Ovary (tissue), 3 donors: Measurements from ENCODE around the gene LRRC31.

Source experiments
- POLR2A ChIP-seq: fragments of 450-650 bp; IDR thresholded peaks from one replicate; pipeline ENCODE4 v1.6.1; 2017; ENCODE audit warnings: antibody characterized with exemption, mild to moderate bottlenecking, moderate library complexity
- TF ChIP-seq, protein P1 (sequence below), 3 donors: fragments of 450-650 bp in 2 of 3; fragments of 200-600 bp in 1 of 3; IDR thresholded peaks; one replicate each; pipeline versions ENCODE4 v1.5.1 to v1.8.0; 2016 to 2022; ENCODE audit warnings: antibody characterized with exemption in 3 of 3, mild to moderate bottlenecking in 1 of 3
- donor health status: DM: no; HTN: no; CAD: no.

- TF ChIP-seq, protein P1, sequence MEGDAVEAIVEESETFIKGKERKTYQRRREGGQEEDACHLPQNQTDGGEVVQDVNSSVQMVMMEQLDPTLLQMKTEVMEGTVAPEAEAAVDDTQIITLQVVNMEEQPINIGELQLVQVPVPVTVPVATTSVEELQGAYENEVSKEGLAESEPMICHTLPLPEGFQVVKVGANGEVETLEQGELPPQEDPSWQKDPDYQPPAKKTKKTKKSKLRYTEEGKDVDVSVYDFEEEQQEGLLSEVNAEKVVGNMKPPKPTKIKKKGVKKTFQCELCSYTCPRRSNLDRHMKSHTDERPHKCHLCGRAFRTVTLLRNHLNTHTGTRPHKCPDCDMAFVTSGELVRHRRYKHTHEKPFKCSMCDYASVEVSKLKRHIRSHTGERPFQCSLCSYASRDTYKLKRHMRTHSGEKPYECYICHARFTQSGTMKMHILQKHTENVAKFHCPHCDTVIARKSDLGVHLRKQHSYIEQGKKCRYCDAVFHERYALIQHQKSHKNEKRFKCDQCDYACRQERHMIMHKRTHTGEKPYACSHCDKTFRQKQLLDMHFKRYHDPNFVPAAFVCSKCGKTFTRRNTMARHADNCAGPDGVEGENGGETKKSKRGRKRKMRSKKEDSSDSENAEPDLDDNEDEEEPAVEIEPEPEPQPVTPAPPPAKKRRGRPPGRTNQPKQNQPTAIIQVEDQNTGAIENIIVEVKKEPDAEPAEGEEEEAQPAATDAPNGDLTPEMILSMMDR (IDR thresholded peaks at IDR 0.05), result no peak
- no peak for TF ChIP-seq POLR2A
Observed at GRCh38 chr3:169865176-169865767, 4.5 kb downstream of the LRRC31 start.
